ENCODE measurements around the gene TDRKH.

Gene TDRKH

GRCh38 chr1:151762941-151763921, 27.1 kb downstream of the TDRKH start, which contains the start of gene MRPL9:
Gene MRPL9 (minus strand): TSS chr1:151763496. CDS start chr1:151763479, 17 bp downstream.
- H3K4me3 ChIP-seq (ENCODE audit: low read length), result peak within 1 kb of the TSS; percentile 84
- peak; percentile 74 for DNase-seq (ENCODE audit: low read depth)
- TF ChIP-seq CTCF (conservative IDR thresholded peaks at IDR 0.05; ENCODE audit: low read length), result no peak

DNA sequence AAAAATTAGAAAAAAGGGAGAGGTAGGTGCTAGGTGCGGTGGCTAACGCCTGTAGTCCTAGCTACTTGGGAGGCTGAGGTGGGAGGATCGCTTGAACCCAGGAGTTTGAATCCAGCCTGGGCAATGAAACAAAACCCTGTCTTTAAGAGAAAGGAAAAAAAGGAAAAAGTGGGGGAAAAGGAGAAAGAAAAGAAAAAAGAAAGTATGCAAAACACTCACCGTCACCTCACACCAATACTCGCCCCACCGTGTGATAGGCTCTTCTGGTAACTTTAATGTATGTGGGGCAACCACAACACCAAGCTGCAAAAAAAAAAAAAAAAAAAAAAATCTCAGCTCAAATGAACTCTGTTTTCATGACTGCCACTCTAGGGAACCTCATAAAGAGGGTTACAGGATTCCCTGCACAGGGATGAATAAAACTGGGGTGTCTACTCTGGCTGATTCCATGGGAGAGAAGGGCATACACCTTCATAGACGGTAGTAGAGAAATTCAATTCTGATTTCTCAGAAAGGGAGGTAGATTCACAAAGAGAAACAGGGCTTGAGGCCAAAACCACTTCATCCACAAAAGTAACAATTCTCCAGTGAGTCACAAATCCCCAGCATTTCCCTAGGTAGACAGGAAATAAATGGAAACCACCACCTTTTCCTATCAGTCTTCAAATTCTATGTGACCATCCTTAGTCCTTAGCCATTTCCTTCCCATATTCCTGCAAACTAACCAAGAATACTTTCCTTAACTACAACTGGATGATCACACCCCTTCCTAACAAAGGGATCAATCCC, 29.5 kb downstream of the TDRKH start:
- DNase-seq (ENCODE audit: low read depth), result no peak
- no peak overlapping the region for H3K4me3 ChIP-seq (ENCODE audit: low read length)
- no peak for TF ChIP-seq CTCF (conservative IDR thresholded peaks at IDR 0.05; ENCODE audit: low read length)

- H3K4me3 ChIP-seq (ENCODE audit: low read length), result no peak overlapping the region
- no peak for TF ChIP-seq CTCF (conservative IDR thresholded peaks at IDR 0.05; ENCODE audit: low read length)
- no peak for DNase-seq (ENCODE audit: low read depth)
Observed at GRCh38 chr1:151759241-151759640, 31.1 kb downstream of the TDRKH start.

DNA sequence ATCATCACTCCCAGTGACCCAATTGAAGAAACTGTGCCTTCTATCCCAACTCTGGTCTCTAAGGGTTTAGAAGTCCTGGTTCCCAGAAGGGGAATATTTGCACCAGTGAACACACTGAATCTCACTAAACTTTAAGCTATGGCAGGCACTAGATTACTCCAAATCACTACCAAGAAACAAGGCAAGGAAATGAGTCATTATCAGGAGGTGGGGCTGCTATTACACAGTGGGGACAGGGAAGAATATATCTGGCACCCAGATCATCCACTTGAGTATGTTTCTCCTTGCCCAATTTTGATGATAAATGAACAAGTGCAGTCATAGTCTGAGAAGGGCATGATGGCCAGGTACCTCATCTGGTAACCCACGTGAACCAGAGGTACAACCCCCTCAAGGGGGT, 34.0 kb downstream of the TDRKH start:
- peak; percentile 14 for DNase-seq (ENCODE audit: low read depth)
- no peak overlapping the region for H3K4me3 ChIP-seq (ENCODE audit: low read length)
- TF ChIP-seq CTCF (conservative IDR thresholded peaks at IDR 0.05; ENCODE audit: low read length), result no peak

GRCh38 chr1:151741516-151741915, 48.8 kb downstream of the TDRKH start:
- H3K4me3 ChIP-seq (ENCODE audit: low read length), result no peak overlapping the region

More at GRCh38 chr1:151741516-151741915, 48.8 kb downstream of the TDRKH start:
- no peak for TF ChIP-seq CTCF (conservative IDR thresholded peaks at IDR 0.05; ENCODE audit: low read length)
- no peak for DNase-seq (ENCODE audit: low read depth)
